Activated CD4-positive, alpha-beta T cell treated with anti-CD3 and anti-CD28 coated beads for 48 hours (primary cell): Measurements from ENCODE around the gene LMTK3.

Source experiments
- DNase-seq: peaks from one replicate; pipeline ENCODE4 v3.0.0-alpha.2; 2020

The LMTK3 gene

GRCh38 chr19:48484931-48485612 is 26.6 kb downstream of the LMTK3 start:
- DNase-seq: no peak

DNA sequence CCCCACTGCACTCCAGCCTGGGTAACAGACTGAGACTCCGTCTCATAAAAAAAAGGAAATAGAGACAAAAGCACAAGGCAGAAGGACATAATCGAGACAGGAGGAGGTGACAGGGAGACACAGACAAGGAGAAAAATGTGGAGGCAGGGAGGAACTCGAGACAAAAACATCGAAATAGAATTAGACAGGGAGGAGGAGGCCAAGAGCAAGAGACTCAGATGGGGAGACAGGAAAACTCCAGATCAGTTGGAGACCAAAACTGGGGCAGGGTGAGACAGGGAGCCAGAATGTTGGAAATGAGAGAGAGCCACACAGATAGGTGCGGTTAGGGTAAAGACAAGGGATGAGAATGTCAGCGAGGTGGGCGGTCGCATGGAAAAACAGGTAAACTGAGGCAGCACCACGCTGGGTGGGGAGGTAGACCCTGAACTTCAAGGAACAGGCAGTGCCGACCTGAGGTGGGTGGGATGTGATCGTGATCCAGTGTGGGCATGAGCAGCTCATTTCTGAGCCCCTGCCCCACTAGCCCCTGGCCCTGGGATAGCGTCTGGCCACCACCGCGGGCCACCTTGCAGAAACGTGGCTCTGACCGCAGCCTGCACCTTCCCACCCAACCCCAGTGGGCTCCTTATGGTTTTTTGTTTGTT is 27.3 kb downstream of the LMTK3 start:
- DNase-seq: no peak

DNA sequence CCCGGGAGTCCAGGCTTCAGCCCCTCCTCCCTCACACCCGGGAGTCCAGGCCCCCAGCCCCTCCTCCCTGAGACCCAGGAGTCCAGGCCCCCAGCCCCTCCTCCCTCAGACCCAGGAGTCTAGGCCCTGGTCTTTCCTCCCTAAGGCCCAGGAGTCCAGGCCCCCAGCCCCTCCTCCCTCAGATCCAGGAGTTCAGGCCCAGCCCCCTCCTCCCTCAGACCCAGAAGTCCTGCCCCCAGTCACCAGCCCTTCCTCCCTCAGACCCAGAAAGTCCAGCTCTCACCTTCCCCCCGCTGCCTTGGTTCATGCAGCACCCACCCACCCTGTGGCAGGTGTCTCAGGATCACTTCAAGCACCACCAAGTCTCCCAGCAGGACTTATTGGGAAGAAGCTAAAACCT is 28.3 kb downstream of the LMTK3 start:
- DNase-seq: no peak

DNA sequence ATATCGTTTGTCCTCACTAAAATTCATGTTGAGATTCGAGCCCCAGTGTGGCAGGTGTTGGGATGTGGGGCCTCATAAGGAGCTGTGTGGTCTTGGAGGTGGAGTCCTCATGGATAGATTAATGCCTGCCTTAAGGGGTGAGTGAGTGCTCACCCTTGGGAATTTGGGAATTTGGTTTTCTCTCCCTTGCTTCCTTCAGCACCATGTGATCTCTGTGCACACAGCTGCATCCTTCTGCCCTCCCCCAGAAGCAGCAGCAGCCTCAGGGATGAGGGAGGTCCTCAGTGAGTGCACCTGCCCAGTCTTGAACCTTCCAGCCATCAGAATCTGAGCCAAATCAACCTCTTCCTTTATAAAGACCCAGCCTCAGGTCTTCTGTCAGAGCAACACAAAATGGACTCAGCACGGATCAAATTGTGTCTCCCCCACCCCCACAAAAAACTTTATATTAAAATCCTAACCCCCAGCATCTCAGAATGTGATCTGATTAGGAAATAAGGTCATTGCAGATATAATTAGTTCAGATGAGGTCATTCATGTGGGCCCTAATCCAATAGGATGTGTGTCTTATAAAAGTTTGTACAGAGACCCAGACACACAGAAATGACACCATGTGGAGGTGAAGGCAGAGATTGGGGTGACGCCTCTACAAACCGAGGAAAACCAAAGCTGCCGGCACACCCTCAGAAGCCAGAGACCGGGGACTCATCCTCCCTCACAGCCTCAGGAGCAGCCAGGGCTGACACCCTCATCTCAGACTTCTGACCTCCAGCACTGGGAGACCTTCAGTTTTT is 29.6 kb downstream of the LMTK3 start:
- DNase-seq: no peak

GRCh38 chr19:48480558-48481500 is 30.8 kb downstream of the LMTK3 start:
- DNase-seq: peak; percentile 68

- DNase-seq: peak; percentile 56
Measured at GRCh38 chr19:48480183-48480557, 31.5 kb downstream of the LMTK3 start.

- no peak for DNase-seq
Measured at GRCh38 chr19:48479686-48480085, 31.9 kb downstream of the LMTK3 start.

DNA sequence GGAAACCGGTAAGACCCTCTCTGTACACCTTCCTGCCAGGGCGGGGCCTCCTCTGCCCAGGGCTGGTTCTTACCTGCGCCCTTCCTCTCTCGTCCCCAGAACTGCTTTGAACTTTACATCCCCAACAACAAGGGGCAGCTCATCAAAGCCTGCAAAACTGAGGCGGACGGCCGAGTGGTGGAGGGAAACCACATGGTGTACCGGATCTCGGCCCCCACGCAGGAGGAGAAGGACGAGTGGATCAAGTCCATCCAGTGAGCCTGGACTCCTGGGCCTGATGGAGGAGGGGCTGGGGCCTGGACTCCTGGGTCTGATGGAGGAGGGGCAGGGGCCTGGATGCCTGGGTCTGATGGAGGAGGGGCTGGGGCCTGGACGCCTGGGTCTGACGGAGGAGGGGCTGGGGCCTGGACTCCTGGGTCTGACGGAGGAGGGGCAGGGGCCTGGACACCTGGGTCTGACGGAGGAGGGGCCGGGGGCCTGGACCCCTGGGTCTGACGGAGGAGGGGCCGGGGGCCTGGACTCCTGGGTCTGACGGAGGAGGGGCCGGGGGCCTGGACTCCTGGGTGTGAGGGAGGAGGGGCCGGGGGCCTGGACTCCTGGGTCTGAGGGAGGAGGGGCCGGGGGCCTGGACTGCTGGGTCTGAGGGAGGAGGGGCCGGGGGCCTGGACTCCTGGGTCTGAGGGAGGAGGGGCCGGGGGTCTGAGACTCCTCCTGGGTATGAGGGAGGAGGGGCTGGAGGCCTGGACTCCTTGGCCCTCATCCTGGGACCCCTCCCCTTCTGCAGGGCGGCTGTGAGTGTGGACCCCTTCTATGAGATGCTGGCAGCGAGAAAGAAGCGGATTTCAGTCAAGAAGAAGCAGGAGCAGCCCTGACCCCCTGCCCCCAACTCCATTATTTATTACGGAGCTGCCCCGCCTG is 33.0 kb downstream of the LMTK3 start:
- no peak for DNase-seq

GRCh38 chr19:48477698-48478338 is 33.8 kb downstream of the LMTK3 start:
- DNase-seq: no peak

DNA sequence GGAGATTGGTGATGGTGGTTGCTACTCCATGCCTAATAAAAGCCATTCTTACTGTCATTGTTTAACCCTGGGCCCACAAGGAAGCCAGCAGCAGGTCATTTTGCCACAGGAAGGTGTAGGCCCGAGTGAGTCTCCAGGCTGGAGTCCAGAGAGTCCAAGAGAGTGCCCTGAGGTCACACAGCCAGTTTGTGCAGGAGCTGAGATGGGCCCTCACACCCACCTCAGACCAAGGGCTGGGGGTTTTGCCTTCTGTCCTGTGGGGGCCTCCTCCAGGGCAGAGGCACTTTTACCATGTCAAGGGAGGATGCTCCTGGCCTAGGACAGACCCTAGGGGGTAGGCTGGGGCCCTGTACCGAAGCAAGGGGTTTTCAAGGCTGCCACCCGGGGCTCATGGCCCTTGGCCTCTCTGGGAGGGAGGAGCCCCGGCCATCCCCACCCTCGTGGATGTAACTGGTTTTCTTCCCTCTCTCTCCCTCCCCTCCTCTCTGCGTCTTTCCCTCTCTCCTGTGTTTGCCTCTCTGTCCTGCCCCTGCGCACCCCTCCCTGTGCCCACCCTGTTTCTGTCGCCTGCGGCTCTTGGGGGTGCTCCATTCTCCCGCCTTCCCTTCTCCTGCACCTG is 34.5 kb downstream of the LMTK3 start:
- no peak for DNase-seq

- no peak for DNase-seq
Measured at GRCh38 chr19:48476176-48476575, 35.5 kb downstream of the LMTK3 start.

DNA sequence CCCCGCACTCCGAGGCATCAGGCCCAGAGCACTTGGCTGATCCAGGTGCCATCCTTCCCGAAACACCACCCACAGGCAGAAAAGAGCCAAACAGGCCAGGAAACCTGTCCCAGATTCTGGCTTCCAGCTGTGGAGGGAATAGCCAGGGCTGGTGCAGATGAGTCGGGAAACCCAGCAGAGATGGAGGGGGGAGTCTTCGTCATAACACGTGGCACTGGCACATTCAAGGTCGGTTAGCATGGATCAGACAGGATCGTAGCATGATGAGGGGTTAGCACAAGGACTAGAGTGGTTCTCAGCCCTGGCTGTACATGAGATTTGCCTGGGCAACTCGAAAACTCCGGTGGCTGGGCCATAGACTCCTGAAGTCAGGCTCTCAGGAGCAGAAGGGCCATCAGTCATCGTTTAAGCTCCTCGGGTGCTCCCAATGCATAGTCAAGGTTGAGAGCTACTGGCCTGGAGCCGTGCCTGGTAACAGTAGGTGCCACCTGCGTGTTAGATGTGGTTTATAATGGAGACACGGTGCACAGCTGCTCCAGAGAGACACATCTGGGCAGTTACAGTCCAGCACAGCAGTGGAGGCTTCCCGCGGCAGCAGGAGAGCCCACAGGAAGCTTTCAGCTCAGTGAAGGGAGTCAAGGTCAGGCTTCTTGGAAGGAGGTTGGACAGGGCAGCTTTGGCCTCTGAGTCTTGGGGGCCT is 36.1 kb downstream of the LMTK3 start:
- no peak for DNase-seq

- no peak for DNase-seq
Measured at GRCh38 chr19:48474084-48474592, 37.5 kb downstream of the LMTK3 start.

- DNase-seq: no peak
Measured at GRCh38 chr19:48473161-48473966, 38.3 kb downstream of the LMTK3 start.

DNA sequence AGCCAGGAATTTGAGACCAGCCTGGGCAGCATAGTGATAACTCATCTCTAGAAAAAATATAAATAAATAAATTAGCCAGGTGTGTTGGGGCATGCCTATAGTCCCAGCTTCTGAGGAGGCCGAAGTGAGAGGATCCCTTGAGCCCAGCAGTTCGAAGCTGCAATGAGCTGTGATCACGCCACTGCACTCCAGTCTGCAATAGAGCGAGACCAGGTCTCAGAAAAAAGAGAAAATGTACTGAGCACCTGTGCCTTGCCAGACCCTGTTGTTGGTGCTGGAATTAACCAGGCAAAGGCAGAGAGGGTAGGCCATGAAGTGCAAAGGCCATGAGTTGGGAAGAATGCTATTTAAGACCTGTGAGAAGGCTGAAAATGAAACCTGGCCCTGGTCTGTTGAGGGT is 39.8 kb downstream of the LMTK3 start:
- DNase-seq: no peak

DNA sequence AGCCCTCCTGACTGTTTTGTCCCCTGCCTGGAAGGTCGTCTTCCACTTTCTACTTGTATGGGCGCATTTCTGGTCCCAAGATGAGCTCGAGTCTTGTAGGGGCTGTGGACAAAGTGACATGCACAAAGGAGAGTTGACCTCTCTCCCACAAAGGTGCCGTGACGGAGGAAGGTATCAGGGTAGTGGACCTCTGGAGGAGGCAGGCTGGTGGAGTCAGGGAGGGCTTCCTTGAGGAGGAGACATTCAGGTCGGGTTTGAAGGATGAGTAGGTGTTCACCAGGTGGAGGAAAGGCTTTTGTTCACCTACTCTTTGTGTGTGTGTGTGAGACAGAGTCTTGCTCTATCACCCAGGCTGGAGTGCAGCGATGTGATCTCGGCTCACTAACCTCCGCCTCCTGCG is 40.8 kb downstream of the LMTK3 start:
- DNase-seq: no peak

DNA sequence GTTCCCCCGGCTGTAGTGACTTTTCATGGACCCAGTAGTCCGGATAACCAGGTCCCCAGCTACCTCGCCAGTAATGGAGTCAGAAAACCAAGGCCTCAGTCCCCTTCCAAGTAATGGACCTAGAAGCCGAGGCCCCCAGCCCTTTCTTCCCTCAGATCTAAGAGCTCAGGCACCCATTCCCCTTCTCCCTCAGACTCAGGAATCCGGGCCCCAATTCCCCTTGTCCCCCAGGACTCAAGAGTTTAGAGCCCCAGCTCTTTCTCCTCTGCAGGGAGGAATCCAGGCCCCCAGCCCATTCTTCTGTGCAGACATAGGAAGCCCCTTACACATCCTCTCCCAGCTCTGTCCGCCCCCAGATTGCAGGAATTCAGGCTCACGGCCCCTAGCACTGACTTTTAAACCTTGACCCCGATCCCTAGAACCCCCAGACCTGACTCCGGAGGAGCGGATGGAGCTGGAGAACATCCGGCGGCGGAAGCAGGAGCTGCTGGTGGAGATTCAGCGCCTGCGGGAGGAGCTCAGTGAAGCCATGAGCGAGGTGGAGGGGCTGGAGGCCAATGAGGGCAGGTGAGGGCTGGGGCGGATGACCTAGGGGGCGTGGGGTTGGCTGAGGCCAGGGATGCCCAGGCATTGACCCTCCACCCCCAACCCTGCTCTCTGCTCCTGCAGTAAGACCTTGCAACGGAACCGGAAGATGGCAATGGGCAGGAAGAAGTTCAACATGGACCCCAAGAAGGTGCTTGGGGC is 41.5 kb downstream of the LMTK3 start:
- DNase-seq: no peak

- DNase-seq: peak; percentile 85
Measured at GRCh38 chr19:48469289-48469881, 42.2 kb downstream of the LMTK3 start, which contains the start of gene CYTH2. Gene CYTH2, plus strand, starts transcription at chr19:48469369. Its CDS starts 139 bp downstream, at chr19:48469508.
